GM18868 (cell line): Measurements from ENCODE around the gene BTBD7.
"Not testable (repeated sequence)": the region's sequence is repeated elsewhere in the genome, so short reads cannot be mapped to it uniquely, and the experiment has no call there.

Experiments
- ATAC-seq: cut with Tn5 transposase; IDR thresholded peaks from one replicate; pipeline ENCODE4 v1.9.1; 2021; ENCODE audit warnings: mild to moderate bottlenecking, moderate library complexity; ENCODE audit not compliant: unreplicated experiment

BTBD7 gene

DNA sequence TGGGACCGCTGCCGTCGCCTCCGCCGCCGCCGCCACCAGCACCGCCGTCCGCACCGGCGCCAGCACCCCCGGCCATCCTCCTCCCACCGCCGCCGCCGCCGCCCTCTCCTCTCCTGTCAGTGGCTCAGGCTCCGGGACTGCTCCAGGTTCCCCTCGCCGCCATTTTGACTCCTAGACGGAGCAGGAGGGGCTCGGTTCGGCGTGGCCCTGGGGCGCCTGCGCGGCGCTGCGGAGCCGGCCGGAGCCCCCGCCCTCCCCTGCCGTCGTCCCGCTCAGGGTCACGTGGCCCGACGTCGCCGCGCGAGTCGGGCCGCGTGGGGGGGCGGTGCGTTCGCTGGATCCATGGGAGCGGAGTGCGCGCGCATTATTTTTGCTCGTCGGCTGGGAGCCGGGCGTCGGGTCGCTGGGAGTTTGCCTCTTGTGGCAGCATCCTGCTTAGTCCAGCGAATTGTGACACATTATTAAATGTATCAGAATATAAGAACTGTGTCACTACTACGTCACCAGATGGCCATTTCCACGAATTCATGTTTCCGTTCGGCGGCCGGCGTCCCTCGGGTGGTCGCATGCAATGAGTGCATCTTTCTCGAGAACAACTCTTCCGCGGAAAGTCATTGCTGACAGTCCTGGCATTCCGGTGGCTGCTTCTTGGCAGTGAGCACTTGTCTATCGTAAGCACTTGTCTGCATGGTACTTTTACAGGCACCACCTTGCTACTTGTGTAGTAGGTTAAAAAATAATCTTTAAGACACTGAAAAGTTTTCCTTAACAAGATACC lies at the start of gene BTBD7:
BTBD7 (minus strand) TSS at position 184 of the 778 bp plus-strand sequence. CDS start 36,985 bp downstream, outside the sequence.
- ATAC-seq: peak; percentile 83

- ATAC-seq: peak; percentile 86
Observed at GRCh38 chr14:93381644-93382043, 48.8 kb upstream of the BTBD7 start.

DNA sequence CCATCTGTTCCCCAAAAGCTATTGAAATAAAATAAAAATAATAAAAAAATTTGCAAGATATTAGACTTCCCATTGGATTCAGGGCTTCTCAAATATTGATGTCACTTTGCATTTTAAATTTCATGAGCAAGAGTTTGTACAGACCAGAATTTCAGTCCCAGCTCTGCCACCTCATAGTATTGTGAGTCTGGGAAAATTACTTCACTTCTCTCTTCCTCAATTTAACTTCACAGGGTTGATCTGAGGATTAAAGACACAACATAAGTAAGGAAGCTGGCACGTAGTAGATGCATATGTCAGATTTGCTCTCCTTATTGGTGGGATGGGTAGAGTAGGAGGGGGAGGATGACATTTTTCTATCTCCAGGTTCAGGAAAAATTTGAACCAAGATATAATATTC lies 47.0 kb upstream of the BTBD7 start:
- no peak for ATAC-seq

DNA sequence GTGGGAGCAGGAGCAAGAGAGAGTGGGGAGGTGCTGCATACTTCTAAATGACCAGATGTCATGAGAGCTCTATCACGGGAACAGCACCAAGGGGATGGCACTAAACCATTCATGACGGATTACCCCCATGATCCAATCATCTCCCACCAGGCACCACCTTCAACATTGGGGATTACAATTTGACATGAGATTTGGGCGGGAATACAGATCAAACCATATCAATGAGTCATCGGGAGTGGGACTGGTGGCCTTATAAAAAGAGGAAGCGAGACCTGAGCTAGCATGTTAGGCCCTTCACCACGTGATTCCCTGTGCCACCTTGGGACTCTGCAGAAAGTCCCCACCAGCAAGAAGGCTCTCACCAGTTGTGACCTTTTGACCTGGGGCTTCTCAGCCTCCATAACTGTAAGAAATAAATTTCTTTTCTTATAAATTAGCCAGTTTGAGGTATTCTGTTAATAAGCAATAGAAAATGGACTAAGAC lies 42.9 kb upstream of the BTBD7 start:
- peak; percentile 90 for ATAC-seq

DNA sequence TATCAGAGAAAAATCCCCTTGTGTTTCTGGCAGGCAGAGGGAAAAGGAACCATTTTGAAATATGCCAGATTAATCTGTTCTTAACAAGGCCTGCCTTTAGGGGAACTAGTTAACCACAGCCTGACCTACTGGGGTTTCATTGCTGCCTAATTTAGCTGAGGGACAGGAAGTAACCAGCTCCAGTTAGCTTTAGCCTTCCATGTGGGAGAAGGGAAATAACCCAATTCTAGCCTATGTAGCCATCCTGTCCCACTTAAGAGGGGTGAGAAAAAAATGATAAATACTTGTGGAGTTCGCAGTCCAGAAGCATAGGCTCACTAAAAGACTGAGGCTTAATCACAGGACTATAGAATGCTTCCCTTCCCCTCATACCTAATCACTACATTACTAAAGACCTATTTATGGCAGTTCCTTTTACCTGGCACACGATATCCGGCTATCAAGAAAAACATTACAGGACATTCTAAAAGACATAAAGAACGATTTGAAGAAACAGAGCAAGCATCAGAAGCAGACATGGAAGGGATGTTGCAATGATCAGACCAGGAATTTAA lies 37.0 kb upstream of the BTBD7 start:
- peak; percentile 89 for ATAC-seq

GRCh38 chr14:93368996-93369712 lies 36.3 kb upstream of the BTBD7 start:
- ATAC-seq: no peak

GRCh38 chr14:93354873-93355272 lies 22.0 kb upstream of the BTBD7 start:
- ATAC-seq: not testable (repeated sequence)

GRCh38 chr14:93348292-93348691 lies 15.5 kb upstream of the BTBD7 start:
- ATAC-seq: no peak

DNA sequence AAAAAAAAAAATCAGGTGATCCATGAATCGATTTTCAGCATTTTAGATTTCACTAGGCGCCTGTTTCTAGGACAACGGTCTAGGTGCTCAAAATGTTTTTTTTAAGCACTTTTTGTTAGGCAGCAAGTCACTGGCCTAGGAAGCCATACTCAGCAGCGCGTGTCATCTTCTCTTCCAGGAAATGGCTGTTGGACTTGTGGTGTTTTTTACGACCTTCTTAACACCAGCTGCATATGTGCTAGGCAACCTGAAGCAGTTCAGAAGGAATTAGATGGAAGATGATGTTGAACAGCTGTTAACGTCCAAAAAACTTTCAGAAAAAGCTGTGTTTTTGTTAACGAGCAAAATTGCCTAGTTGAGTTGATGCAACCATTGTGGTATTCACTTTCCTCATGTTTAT lies 15.0 kb upstream of the BTBD7 start:
- no peak for ATAC-seq

DNA sequence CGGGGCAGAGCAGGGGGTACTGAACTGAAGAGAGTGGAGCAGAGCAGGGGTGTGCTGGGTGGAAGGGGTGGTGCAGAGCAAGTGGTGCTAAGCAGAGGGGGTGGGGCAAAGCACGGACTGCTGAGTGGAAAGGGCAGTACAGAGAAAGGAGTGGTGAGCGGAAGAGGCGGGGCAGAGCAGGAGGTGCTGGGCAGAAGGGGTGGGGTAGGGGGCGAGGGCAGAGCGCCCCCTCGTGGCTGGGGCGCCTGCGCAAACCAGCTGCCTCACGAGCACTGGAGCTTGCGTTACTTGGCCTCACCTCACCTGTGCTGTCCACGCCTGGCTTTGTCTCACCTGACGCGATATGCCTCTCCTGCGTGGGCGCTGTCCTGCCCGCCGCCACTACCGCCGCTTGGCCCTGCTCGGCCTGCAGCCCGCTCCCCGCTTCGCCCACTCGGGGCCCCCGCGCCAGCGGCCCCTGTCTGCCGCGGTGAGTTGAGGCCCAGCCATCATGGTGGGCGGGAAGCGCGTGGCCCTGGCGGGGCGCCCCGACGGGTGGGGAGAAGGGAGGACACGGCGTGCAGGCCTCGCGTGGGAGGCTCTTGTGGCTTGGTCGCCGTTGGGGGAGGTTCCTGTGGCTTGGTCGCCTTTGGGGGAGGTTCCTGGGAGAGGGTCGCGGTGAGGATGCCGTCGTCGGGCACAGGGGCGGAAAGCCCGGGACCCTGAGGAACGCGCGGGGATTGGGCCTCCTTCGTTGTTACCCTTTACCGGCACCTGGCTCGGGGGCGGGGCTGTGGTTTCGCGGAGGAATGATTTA lies 14.3 kb upstream of the BTBD7 start, which contains the start of gene COX8C:
COX8C (plus strand) TSS at position 257 of the 796 bp plus-strand sequence; CDS start at position 344, 87 bp downstream.
- no peak for ATAC-seq

- no peak for ATAC-seq
Observed at GRCh38 chr14:93343797-93344196, 11.0 kb upstream of the BTBD7 start.

- ATAC-seq: no peak
Observed at GRCh38 chr14:93343266-93343665, 10.4 kb upstream of the BTBD7 start.

- no peak for ATAC-seq
Observed at GRCh38 chr14:93337884-93338283, 5.0 kb upstream of the BTBD7 start.

DNA sequence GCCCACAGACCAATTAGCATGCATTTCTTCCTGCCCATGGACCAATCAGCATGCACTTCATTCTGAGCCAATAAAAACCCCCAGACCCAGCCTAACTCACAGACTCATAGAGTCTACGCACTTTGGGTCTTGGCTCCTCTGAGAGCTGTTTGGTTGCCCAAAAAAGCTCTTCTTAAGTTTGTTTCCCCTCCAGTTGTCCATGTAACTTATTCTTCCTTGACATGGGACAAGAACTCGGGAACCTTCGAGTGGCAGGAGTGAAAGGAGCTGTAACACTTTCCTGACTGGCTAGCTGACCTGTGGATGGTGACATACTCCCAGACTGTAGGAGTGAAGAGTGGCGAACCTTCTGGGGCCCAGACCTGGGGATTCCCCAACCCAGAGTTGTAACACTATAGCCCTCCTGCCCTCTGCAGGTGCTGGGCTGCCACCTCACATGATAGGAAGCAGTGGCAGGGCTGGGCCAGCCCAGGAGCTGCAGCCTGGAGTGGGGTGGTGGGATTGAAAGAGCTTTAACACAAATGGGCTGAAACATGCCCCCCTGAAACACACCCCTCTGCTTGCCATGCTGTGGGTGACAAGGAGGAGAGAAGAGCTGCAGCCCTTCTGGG lies 4.4 kb upstream of the BTBD7 start:
- no peak for ATAC-seq

- ATAC-seq: no peak
Observed at GRCh38 chr14:93333631-93334103, 831 bp upstream of the BTBD7 start.

GRCh38 chr14:93332397-93332852 lies 411 bp downstream of the BTBD7 start:
- peak; percentile 52 for ATAC-seq

DNA sequence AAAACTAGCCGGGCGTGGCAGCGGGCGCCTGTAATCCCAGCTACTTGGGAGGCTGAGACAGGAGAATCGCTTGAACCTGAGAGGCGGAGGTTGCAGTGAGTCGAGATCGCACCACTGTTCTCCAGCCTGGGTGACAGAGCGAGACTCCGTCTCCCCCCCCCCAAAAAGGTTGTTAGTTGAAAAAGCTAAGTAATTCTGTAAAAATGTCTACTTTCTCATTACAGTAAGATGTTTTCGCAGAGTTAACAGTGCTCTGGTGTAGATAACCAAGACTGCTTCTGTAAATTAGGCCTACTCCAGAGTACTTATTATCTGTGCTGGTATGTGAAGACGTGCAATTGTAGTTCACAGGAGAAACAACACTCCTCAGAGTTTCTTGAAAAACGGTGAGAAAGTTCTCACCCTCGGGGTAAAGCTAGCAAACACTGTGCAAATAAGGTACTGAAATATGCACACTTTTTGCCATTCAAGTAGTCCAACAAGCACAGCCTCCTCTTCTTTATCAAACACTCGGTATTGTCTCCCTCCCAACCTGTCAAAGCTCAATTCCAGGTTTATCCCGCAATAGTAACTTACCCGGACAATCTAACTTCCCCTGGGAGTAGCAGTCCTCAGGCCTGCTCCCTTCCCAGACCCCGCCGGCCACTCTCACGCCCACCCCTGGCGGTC lies 974 bp downstream of the BTBD7 start:
- ATAC-seq: no peak

- ATAC-seq: no peak
Observed at GRCh38 chr14:93331002-93331727, 1.7 kb downstream of the BTBD7 start.

- ATAC-seq: no peak
Observed at GRCh38 chr14:93330609-93331000, 2.2 kb downstream of the BTBD7 start.
